HCT116 (cell line): ENCODE results near the gene LIPH. TPM values are rescaled to one million over a fixed set of nuclear protein-coding genes. Genes with fewer than 3 reads are reported as not detected.

ENCODE experiments used
- ATAC-seq: fragments of 200-7000 bp; cut with Tn5 transposase; 2 replicates; pipeline ENCODE4 v1.9.1; 2020; ENCODE audit warnings: mild to moderate bottlenecking, moderate library complexity
- BruUV-seq: library from RNA; stranded (reverse); fragments of 400-500 nt; replicated peaks from 2 replicates; lab custom pipeline; 2021; lab: Mats Ljungman, UMichigan
- CTCF ChIA-PET: fragments of 300-600 bp; sonication (Branson Sonifier 250); formaldehyde crosslinking; loops from one replicate; lab custom pipeline; 2021; ENCODE audit warnings: antibody characterized with exemption; lab: Charles Lee
- POLR2A ChIA-PET: fragments of 300-600, 350-600 bp; sonication (Branson Sonifier 250); formaldehyde crosslinking; loops from one replicate; lab custom pipeline; 2021; ENCODE audit warnings: antibody characterized with exemption; lab: Charles Lee
- RAD21 ChIA-PET, 2 experiments: fragments of 300-600 bp; sonication (Branson Sonifier 250); formaldehyde crosslinking; loops; one replicate each; lab custom pipeline; 2023; ENCODE audit warnings: low total read pairs in 2 of 2; ENCODE audit not compliant: uncharacterized antibody in 2 of 2, unreplicated experiment in 2 of 2, low non-redundant PET in 1 of 2; lab: Charles Lee
- DNase-seq: peaks from one replicate; pipeline ENCODE4 v3.0.0-alpha.2; 2010; ENCODE audit warnings: low read depth, low spot score
- H2AFZ ChIP-seq: fragments of 200-600 bp; shearing (Covaris generic), sonication (generic); 2 replicates; pipeline ENCODE4 v1.6.1; 2017; ENCODE audit warnings: low read depth, mixed run types, mixed read lengths, antibody characterized with exemption, low read length; ENCODE audit not compliant: poor library complexity, severe bottlenecking
- H3K27ac ChIP-seq: 2 replicates; pipeline ENCODE4 v1.5.1; 2012; ENCODE audit warnings: low read depth, low read length
- H3K27me3 ChIP-seq: fragments of 200-600 bp; sonication (generic); 2 replicates; pipeline ENCODE4 v1.6.1; 2016; ENCODE audit warnings: mixed run types, low read length, mixed read lengths; ENCODE audit not compliant: insufficient read depth
- H3K36me3 ChIP-seq, 2 experiments: fragments of 200-500 bp in 1 of 2; fragments of 200-600 bp in 1 of 2; sonication (Bioruptor generic) in 1 of 2; sonication (generic) in 1 of 2; 2 replicates each; pipeline versions ENCODE4 v1.5.1 to v1.6.1; 2014 to 2016; ENCODE audit warnings: low read length in 2 of 2, inconsistent platforms in 1 of 2, mixed read lengths in 1 of 2, mixed run types in 1 of 2; ENCODE audit not compliant: insufficient read depth in 2 of 2, control insufficient read depth in 1 of 2
- H3K4me1 ChIP-seq, 2 experiments: fragments of 200-600 bp in 1 of 2; sonication (generic) in 1 of 2; 2 replicates each; pipeline versions ENCODE4 v1.5.1 to v1.6.1; 2012 to 2017; ENCODE audit warnings: low read length in 2 of 2, inconsistent platforms in 1 of 2, mild to moderate bottlenecking in 1 of 2, mixed read lengths in 1 of 2, mixed run types in 1 of 2, moderate library complexity in 1 of 2; ENCODE audit not compliant: insufficient read depth in 2 of 2, control insufficient read depth in 1 of 2
- H3K4me2 ChIP-seq: fragments of 200-600 bp; sonication (generic); 2 replicates; pipeline ENCODE4 v1.6.1; 2017; ENCODE audit warnings: mixed run types, low read length, mixed read lengths
- H3K4me3 ChIP-seq, 2 experiments: fragments of 200-600 bp in 1 of 2; sonication (generic) in 1 of 2; replicated peaks in 1 of 2; 2 replicates each; pipeline ENCODE4 v1.5.1; 2011 to 2016; ENCODE audit warnings: low read length in 2 of 2, control low read depth in 1 of 2, low read depth in 1 of 2, mild to moderate bottlenecking in 1 of 2, mixed read lengths in 1 of 2, mixed run types in 1 of 2
- H3K79me2 ChIP-seq: fragments of 200-600 bp; sonication (generic); 2 replicates; pipeline ENCODE4 v1.6.1; 2017; ENCODE audit warnings: mild to moderate bottlenecking, mixed run types, low read length, moderate library complexity, mixed read lengths; ENCODE audit not compliant: insufficient read depth
- H3K9ac ChIP-seq: fragments of 200-600 bp; sonication (generic); 2 replicates; pipeline ENCODE4 v1.6.1; 2016; ENCODE audit warnings: low read length, mixed read lengths
- H3K9me2 ChIP-seq: fragments of 200-600 bp; sonication (generic), shearing (Covaris generic); 2 replicates; pipeline ENCODE4 v1.6.1; 2017; ENCODE audit warnings: mixed run types, mild to moderate bottlenecking, moderate library complexity; ENCODE audit not compliant: insufficient read depth
- H3K9me3 ChIP-seq, 2 experiments: fragments of 200-500 bp in 1 of 2; fragments of 200-600 bp in 1 of 2; sonication (Bioruptor generic) in 1 of 2; sonication (generic) in 1 of 2; 2 replicates each; pipeline ENCODE4 v1.6.1; 2014 to 2017; ENCODE audit warnings: low read length in 2 of 2, mixed read lengths in 2 of 2, inconsistent platforms in 1 of 2, low read depth in 1 of 2, mild to moderate bottlenecking in 1 of 2, mixed run types in 1 of 2, moderate library complexity in 1 of 2; ENCODE audit not compliant: control insufficient read depth in 1 of 2, insufficient read depth in 1 of 2
- H4K20me1 ChIP-seq: fragments of 200-600 bp; sonication (generic), shearing (Covaris generic); 2 replicates; pipeline ENCODE4 v1.6.1; 2017; ENCODE audit warnings: mixed run types, mild to moderate bottlenecking, moderate library complexity; ENCODE audit not compliant: insufficient read depth
- ATF3 ChIP-seq: IDR thresholded peaks from 2 replicates; pipeline ENCODE4 v1.6.1; 2012
- CBX3 ChIP-seq: IDR thresholded peaks from 2 replicates; pipeline ENCODE4 v1.6.1; 2012; ENCODE audit warnings: low read depth
- CTCF ChIP-seq, 3 experiments: fragments of 200-600 bp in 1 of 3; sonication (generic) in 1 of 3; IDR thresholded peaks in 2 of 3; conservative IDR thresholded peaks in 1 of 3; 2 replicates each; pipeline ENCODE4 v1.5.1; 2012 to 2017; ENCODE audit warnings: low read depth in 2 of 3, low read length in 2 of 3, antibody characterized with exemption in 1 of 3, borderline replicate concordance in 1 of 3, control low read depth in 1 of 3, mild to moderate bottlenecking in 1 of 3, mixed read lengths in 1 of 3, mixed run types in 1 of 3, moderate library complexity in 1 of 3; ENCODE audit not compliant: insufficient read depth in 1 of 3
- EGR1 ChIP-seq: IDR thresholded peaks from 2 replicates; pipeline ENCODE4 v1.6.1; 2012; ENCODE audit warnings: low read depth
- ELF1 ChIP-seq: IDR thresholded peaks from 2 replicates; pipeline ENCODE4 v1.6.1; 2012; ENCODE audit warnings: low read depth, borderline replicate concordance
- EZH2 ChIP-seq: fragments of 200-600 bp; sonication (generic); IDR thresholded peaks from 2 replicates; pipeline ENCODE4 v1.6.1; 2017; ENCODE audit warnings: antibody characterized with exemption, mixed run types
- EZH2phosphoT487 ChIP-seq: fragments of 200-600 bp; IDR thresholded peaks from 2 replicates; pipeline ENCODE4 v1.6.1; 2018; ENCODE audit warnings: antibody characterized with exemption, borderline replicate concordance
- FOSL1 ChIP-seq: IDR thresholded peaks from 2 replicates; pipeline ENCODE4 v1.6.1; 2012; ENCODE audit warnings: low read depth
- JUND ChIP-seq: IDR thresholded peaks from 2 replicates; pipeline ENCODE4 v1.6.1; 2012
- POLR2A ChIP-seq: IDR thresholded peaks from 2 replicates; pipeline ENCODE4 v1.7.0; 2011; ENCODE audit warnings: borderline replicate concordance; ENCODE audit not compliant: insufficient read depth, insufficient read length; ENCODE audit errors: extremely low read depth
- POLR2AphosphoS5 ChIP-seq: IDR thresholded peaks from 2 replicates; pipeline ENCODE4 v1.6.1; 2011; ENCODE audit warnings: mild to moderate bottlenecking, low read depth, low read length, moderate library complexity
- SP1 ChIP-seq: IDR thresholded peaks from 2 replicates; pipeline ENCODE4 v1.6.1; 2012; ENCODE audit warnings: low read depth
- SRF ChIP-seq: IDR thresholded peaks from 2 replicates; pipeline ENCODE4 v1.6.1; 2012; ENCODE audit warnings: low read depth
- TCF7L2 ChIP-seq: IDR thresholded peaks from 2 replicates; pipeline ENCODE4 v1.7.0; 2011; ENCODE audit warnings: borderline replicate concordance, inconsistent platforms; ENCODE audit not compliant: insufficient read depth, insufficient read length; ENCODE audit errors: extremely low read depth
- YY1 ChIP-seq: IDR thresholded peaks from 2 replicates; pipeline ENCODE4 v1.6.1; 2011; ENCODE audit warnings: low read length, low read depth, moderate library complexity, mild to moderate bottlenecking; ENCODE audit not compliant: insufficient replicate concordance; ENCODE audit errors: extremely low read depth
- ZFX ChIP-seq: fragments of 450-650 bp; IDR thresholded peaks from 2 replicates; pipeline ENCODE4 v1.6.1; 2017
- ZNF274 ChIP-seq: fragments of 200-500 bp; sonication (Bioruptor generic); IDR thresholded peaks from 2 replicates; pipeline ENCODE4 v1.6.1; 2014; ENCODE audit warnings: mild to moderate bottlenecking, low read depth, low read length, inconsistent platforms
- intact Hi-C: fragments of 100-400 bp; cut with micrococcal nuclease; formaldehyde crosslinking; loops from 2 replicates; pipeline ENCODE4 v1.10.0; 2022
- total RNA-seq: library from RNA; stranded (reverse); gene quantifications from one replicate; pipeline ENCODE4 v1.2.1, GENCODE V29; 2021; ENCODE audit not compliant: unreplicated experiment
- TF ChIP-seq, protein P1 (sequence below): IDR thresholded peaks from 2 replicates; pipeline ENCODE4 v1.6.1; 2011; ENCODE audit warnings: mild to moderate bottlenecking, low read length, moderate library complexity; ENCODE audit not compliant: insufficient replicate concordance; ENCODE audit errors: extremely low read depth
- TF ChIP-seq, protein P2 (sequence below): IDR thresholded peaks from 2 replicates; pipeline ENCODE4 v1.6.1; 2012

LIPH gene
- total RNA-seq, 1 experiment from 2014 or later = 13.7 TPM

GRCh38 chr3:185555101-185555501 lies 2.7 kb upstream of the LIPH start:
- Histone ChIP-seq H3K27me3 (no peaks in the 10 kb centered on the region), H3K4me2 (no peak overlapping the region; the same call in 1 of the 2 replicates), H2AFZ (peak overlapping the region; percentile 13), H3K36me3 (no peaks in the 10 kb centered on the region), H3K4me1 (peaks cover 40 to 68% of the 10 kb centered on the region in 2 experiments), H3K4me3 (no peak overlapping the region), H3K27ac (no peak overlapping the region), H3K79me2 (no peaks in the 10 kb centered on the region)
- no TSS peak for BruUV-seq
- intact Hi-C loops = loop anchor here (5.0 kb wide), 2 partner anchors 83 to 203 kb away; no protein-coding TSS in a partner anchor
- TF ChIP-seq, protein P1, sequence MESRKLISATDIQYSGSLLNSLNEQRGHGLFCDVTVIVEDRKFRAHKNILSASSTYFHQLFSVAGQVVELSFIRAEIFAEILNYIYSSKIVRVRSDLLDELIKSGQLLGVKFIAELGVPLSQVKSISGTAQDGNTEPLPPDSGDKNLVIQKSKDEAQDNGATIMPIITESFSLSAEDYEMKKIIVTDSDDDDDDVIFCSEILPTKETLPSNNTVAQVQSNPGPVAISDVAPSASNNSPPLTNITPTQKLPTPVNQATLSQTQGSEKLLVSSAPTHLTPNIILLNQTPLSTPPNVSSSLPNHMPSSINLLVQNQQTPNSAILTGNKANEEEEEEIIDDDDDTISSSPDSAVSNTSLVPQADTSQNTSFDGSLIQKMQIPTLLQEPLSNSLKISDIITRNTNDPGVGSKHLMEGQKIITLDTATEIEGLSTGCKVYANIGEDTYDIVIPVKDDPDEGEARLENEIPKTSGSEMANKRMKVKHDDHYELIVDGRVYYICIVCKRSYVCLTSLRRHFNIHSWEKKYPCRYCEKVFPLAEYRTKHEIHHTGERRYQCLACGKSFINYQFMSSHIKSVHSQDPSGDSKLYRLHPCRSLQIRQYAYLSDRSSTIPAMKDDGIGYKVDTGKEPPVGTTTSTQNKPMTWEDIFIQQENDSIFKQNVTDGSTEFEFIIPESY = no peak
- TF ChIP-seq ZFX (no peak), YY1 (no peak), POLR2A (no peak), EZH2phosphoT487 (no peak), FOSL1 (no peak), CBX3 (no peak), EGR1 (no peak), TCF7L2 (no peak), EZH2 (no peak), POLR2AphosphoS5 (no peak), ZNF274 (no peak), ELF1 (no peak), ATF3 (no peak), CTCF (IDR thresholded peaks at IDR 0.05 in 2 of 3, conservative IDR thresholded peaks at IDR 0.05 in 1 of 3; ENCODE audit: borderline replicate concordance in 1 of 3, insufficient read depth in 1 of 3, low read depth in 2 of 3, low read length in 2 of 3) (no peak), JUND (no peak), SRF (no peak), SP1 (no peak)
- TF ChIP-seq, protein P2, sequence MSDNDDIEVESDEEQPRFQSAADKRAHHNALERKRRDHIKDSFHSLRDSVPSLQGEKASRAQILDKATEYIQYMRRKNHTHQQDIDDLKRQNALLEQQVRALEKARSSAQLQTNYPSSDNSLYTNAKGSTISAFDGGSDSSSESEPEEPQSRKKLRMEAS = no peak
- TF ChIP-seq, all 23 proteins: peak for 0
- CTCF ChIA-PET = interaction anchor here (0.9 to 1.2 kb wide), 2 partner anchors 10 to 94 kb away, joined by 3 to 4 read pairs; no protein-coding TSS in a partner anchor
- POLR2A ChIA-PET = interaction anchor here (0.9 to 1.4 kb wide), 2 partner anchors 9 to 32 kb away, joined by 3 to 4 read pairs; no protein-coding TSS in a partner anchor
- ATAC-seq (no peak), DNase-seq (no peak)
- no peaks in the 10 kb centered on the region for H4K20me1 ChIP-seq
- no peaks in the 10 kb centered on the region for H3K9me3 ChIP-seq
- no peak overlapping the region for H3K9ac ChIP-seq
- RAD21 ChIA-PET = no interaction called here
- H3K9me2 ChIP-seq = no peaks in the 10 kb centered on the region
